PC-9 (cell line): Measurements from ENCODE around the gene PRR30. TPM values are rescaled to one million over a fixed set of nuclear protein-coding genes. Genes with fewer than 3 reads are reported as not detected.
"Not testable (repeated sequence)": the region's sequence is repeated elsewhere in the genome, so short reads cannot be mapped to it uniquely, and the experiment has no call there.

Experiments used
- BruUV-seq: library from RNA; stranded (reverse); fragments of 400-500 nt; replicated peaks from 2 replicates; lab custom pipeline; 2021; lab: Mats Ljungman, UMichigan
- CTCF ChIA-PET: fragments of 300-600 bp; sonication (Branson Sonifier 250); formaldehyde crosslinking; loops from one replicate; lab custom pipeline; 2022; ENCODE audit warnings: antibody characterized with exemption; lab: Charles Lee
- POLR2A ChIA-PET: fragments of 300-600 bp; sonication (Branson Sonifier 250); formaldehyde crosslinking; loops from one replicate; lab custom pipeline; 2022; ENCODE audit warnings: antibody characterized with exemption; ENCODE audit not compliant: unreplicated experiment; lab: Charles Lee
- DNase-seq, 2 experiments: peaks; one replicate each; pipeline versions ENCODE4 v3.0.0 to v3.0.0-alpha.2; 2015 to 2022; ENCODE audit warnings: mixed read lengths in 1 of 2
- H2AFZ ChIP-seq: fragments of 200-600 bp; sonication (generic); 2 replicates; pipeline ENCODE4 v1.8.1; 2017; ENCODE audit warnings: antibody characterized with exemption
- H3F3A ChIP-seq: fragments of 200-600 bp; sonication (generic); 2 replicates; pipeline ENCODE4 v1.8.1; 2017; ENCODE audit warnings: antibody characterized with exemption, mild to moderate bottlenecking, low read depth; ENCODE audit not compliant: insufficient read depth
- H3K27ac ChIP-seq: fragments of 200-600 bp; sonication (generic); 2 replicates; pipeline ENCODE4 v1.6.1; 2016; ENCODE audit warnings: mixed run types
- H3K27me3 ChIP-seq: fragments of 200-600 bp; sonication (generic); 2 replicates; pipeline ENCODE4 v1.6.1; 2016; ENCODE audit warnings: low read depth, mixed run types; ENCODE audit not compliant: insufficient read depth
- H3K36me3 ChIP-seq: fragments of 200-600 bp; sonication (generic); 2 replicates; pipeline ENCODE4 v1.6.1; 2016; ENCODE audit warnings: low read depth, mixed run types
- H3K4me1 ChIP-seq: fragments of 200-600 bp; sonication (generic); replicated peaks from 2 replicates; pipeline ENCODE4 v1.6.1; 2016; ENCODE audit warnings: mixed run types; ENCODE audit not compliant: insufficient read depth
- H3K4me2 ChIP-seq: fragments of 200-600 bp; sonication (generic); 2 replicates; pipeline ENCODE4 v1.6.1; 2017; ENCODE audit warnings: mixed run types
- H3K4me3 ChIP-seq: fragments of 200-600 bp; sonication (generic); 2 replicates; pipeline ENCODE4 v1.6.1; 2016; ENCODE audit warnings: mixed run types
- H3K79me2 ChIP-seq: fragments of 200-600 bp; sonication (generic); 2 replicates; pipeline ENCODE4 v1.6.1; 2017; ENCODE audit warnings: low read depth, mixed run types
- H3K9me2 ChIP-seq: fragments of 200-600 bp; sonication (generic); 2 replicates; pipeline ENCODE4 v1.8.1; 2017; ENCODE audit warnings: mild to moderate bottlenecking; ENCODE audit not compliant: insufficient read depth
- H3K9me3 ChIP-seq: fragments of 200-600 bp; sonication (generic); 2 replicates; pipeline ENCODE4 v1.8.1; 2016; ENCODE audit warnings: low read depth; ENCODE audit not compliant: insufficient read depth
- H4K20me1 ChIP-seq: fragments of 200-600 bp; sonication (generic); 2 replicates; pipeline ENCODE4 v1.8.1; 2017; ENCODE audit not compliant: insufficient read depth
- EZH2 ChIP-seq: fragments of 200-600 bp; sonication (generic); IDR thresholded peaks from 2 replicates; pipeline ENCODE4 v1.8.0; 2017; ENCODE audit warnings: antibody characterized with exemption, low read depth
- intact Hi-C: fragments of 100-400 bp; cut with micrococcal nuclease; formaldehyde crosslinking; loops from one replicate; pipeline ENCODE4 v1.10.0; 2022; ENCODE audit not compliant: unreplicated experiment
- total RNA-seq: library from RNA; stranded (reverse); gene quantifications from 2 replicates; pipeline ENCODE4 v1.2.3, GENCODE V29; 2021
- TF ChIP-seq, protein P1 (sequence below): fragments of 200-600 bp; sonication (generic); conservative IDR thresholded peaks from 2 replicates; pipeline ENCODE4 v1.6.1; 2017; ENCODE audit warnings: mixed run types, antibody characterized with exemption, mild to moderate bottlenecking, moderate library complexity

The PRR30 gene
- total RNA-seq, 1 experiment from 2014 or later, result not detected

DNA sequence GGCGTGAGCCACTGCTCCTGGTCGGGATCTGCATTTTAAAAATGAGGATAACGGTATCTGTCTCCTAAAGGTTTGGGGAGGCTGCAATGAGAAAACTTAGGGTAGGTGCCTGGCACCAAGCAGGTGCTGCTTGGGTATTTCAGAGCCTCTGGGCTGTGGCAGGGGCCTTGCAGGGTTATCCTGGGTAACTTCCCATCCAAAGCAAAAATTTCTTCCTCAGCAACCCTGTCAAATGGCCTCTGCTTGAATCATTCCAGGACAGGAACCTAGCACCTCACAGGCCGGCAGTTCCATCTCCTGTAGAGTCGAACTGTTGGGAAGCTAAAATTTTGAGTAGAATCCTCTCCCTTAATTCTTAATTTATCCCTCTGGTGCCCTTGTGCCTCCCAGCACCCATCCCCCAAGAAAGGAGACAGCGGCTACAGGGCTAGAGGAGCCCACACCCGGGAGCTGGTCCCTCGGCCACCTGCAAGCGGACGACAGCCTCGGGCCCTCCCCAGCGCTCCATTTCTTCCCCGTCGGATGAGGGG is 21.1 kb downstream of the PRR30 start:
- BruUV-seq, result no TSS peak
- CTCF ChIA-PET, result no interaction called here
- no peak overlapping the region for H3K27ac ChIP-seq
- DNase-seq, result no peak
- H3K4me2 ChIP-seq, result no peak overlapping the region
- POLR2A ChIA-PET, result no interaction called here
- no peaks in the 10 kb centered on the region for H3K36me3 ChIP-seq
- H2AFZ ChIP-seq, result no peak overlapping the region
- H3K9me2 ChIP-seq, result no peaks in the 10 kb centered on the region
- intact Hi-C loops, result no loop called here
- TF ChIP-seq, protein P1, sequence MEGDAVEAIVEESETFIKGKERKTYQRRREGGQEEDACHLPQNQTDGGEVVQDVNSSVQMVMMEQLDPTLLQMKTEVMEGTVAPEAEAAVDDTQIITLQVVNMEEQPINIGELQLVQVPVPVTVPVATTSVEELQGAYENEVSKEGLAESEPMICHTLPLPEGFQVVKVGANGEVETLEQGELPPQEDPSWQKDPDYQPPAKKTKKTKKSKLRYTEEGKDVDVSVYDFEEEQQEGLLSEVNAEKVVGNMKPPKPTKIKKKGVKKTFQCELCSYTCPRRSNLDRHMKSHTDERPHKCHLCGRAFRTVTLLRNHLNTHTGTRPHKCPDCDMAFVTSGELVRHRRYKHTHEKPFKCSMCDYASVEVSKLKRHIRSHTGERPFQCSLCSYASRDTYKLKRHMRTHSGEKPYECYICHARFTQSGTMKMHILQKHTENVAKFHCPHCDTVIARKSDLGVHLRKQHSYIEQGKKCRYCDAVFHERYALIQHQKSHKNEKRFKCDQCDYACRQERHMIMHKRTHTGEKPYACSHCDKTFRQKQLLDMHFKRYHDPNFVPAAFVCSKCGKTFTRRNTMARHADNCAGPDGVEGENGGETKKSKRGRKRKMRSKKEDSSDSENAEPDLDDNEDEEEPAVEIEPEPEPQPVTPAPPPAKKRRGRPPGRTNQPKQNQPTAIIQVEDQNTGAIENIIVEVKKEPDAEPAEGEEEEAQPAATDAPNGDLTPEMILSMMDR, result no peak
- TF ChIP-seq EZH2, result no peak
- H3K9me3 ChIP-seq, result no peaks in the 10 kb centered on the region
- no peaks in the 10 kb centered on the region for H4K20me1 ChIP-seq
- no peaks in the 10 kb centered on the region for H3F3A ChIP-seq
- H3K79me2 ChIP-seq, result no peaks in the 10 kb centered on the region
- peaks cover 40% of the 10 kb centered on the region for H3K27me3 ChIP-seq
- H3K4me3 ChIP-seq, result no peak overlapping the region
- H3K4me1 ChIP-seq, result no peaks in the 10 kb centered on the region

DNA sequence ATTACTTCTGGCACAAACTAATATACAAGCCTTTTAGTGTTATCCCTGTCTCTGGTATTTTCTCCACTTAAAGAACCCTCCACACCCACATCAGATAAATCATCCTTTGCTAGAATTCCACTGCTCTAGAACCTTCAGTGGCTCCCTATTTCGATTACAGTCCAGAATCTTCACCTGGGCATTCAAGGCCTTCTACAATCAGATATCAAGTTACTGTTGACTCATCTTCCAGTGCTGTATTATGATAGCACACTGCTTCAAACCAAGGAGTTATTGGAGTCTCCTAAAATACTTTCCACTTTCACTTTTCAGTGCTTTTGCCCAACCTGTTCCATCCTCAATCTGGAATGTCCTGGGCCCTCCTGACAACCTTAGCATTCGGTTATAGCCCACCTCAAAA is 23.7 kb downstream of the PRR30 start:
- Histone ChIP-seq H4K20me1 (no peaks in the 10 kb centered on the region), H3K9me2 (no peaks in the 10 kb centered on the region), H3F3A (no peaks in the 10 kb centered on the region), H3K4me3 (no peak overlapping the region), H3K27ac (no peak overlapping the region), H3K4me1 (no peaks in the 10 kb centered on the region), H2AFZ (no peak overlapping the region), H3K36me3 (no peaks in the 10 kb centered on the region), H3K4me2 (no peak overlapping the region), H3K27me3 (peaks cover 16% of the 10 kb centered on the region), H3K9me3 (no peaks in the 10 kb centered on the region), H3K79me2 (no peaks in the 10 kb centered on the region)
- intact Hi-C loops, result no loop called here
- DNase-seq, result no peak
- no peak for TF ChIP-seq EZH2
- TF ChIP-seq, protein P1, result no peak
- BruUV-seq, result no TSS peak
- POLR2A ChIA-PET, result interaction anchor here (0.6 kb wide), 1 partner anchor 147 kb away, joined by 3 read pairs; no protein-coding TSS in a partner anchor
- CTCF ChIA-PET, result no interaction called here

DNA sequence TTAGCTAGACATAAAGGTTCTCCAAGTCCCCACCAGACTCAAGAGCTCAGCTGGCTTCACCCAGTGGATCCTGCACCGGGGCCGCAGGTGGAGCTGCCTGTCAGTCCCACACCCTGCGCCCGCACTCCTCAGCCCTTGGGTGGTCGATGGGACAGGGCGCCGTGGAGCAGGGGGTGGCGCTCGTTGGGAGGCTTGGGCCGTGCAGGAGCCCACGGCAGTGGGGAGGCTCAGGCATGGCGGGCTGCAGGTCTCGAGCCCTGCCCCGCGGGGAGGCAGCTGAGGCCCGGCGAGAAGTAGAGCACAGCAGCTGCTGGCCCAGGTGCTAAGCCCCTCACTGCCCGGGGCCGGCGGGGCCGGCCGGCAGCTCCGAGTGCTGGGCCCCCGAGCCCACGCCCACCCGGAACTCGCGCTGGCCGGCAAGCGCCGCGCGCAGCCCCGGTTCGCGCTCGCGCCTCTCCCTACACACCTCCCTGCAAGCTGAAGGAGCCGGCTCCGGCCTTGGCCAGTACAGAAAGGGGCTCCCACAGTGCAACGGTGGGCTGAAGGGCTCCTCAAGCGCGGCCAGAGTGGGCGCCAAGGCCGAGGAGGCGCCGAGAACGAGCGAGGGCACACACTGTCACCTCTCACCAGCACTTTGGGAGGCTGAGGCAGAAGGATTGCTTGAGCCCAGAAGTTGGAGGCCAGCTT is 27.7 kb downstream of the PRR30 start:
- H4K20me1 ChIP-seq, DNase-seq, H3K79me2 ChIP-seq, BruUV-seq, H3K4me2 ChIP-seq, H3K9me2 ChIP-seq, H3K27me3 ChIP-seq, H2AFZ ChIP-seq, intact Hi-C loops, CTCF ChIA-PET, H3K4me1 ChIP-seq, H3K9me3 ChIP-seq, H3F3A ChIP-seq, H3K36me3 ChIP-seq, H3K4me3 ChIP-seq, H3K27ac ChIP-seq: not testable (repeated sequence)
- POLR2A ChIA-PET, result interaction anchor here (0.6 to 0.7 kb wide), 2 partner anchors 15 to 51 kb away, joined by 3 to 4 read pairs; no protein-coding TSS in a partner anchor

DNA sequence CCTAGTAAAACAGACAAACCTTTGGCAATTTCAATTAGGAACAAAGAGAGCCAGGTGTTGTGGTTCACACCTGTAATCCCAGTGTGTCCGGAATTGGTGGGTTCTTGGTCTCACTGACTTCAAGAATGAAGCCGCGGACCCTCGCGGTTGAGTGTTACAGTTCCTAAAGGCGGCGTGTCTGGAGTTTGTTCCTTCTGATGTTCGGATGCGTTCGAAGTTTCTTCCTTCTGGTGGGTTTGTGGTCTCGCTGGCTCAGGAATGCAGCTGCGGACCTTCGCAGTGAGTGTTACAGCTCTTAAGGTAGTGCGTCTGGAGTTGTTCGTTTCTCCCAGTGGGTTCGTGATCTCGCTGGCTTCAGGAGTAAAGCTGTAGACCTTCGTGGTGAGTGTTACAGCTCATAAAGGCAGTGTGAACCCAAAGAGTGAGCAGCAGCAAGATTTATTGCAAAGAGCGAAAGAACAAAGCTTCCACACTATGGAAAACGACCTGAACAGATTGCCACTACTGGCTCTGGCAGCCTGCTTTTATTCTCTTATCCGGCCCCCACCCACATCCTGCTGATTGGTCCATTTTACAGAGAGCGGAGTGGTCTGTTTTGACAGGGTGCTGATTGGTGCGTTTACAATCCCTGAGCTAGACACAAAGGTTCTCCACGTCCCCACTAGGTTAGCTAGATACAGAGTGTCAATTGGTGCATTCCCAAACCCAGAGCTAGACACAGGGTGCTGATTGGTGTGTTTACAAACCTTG is 28.4 kb downstream of the PRR30 start:
- intact Hi-C loops, BruUV-seq, H3K4me1 ChIP-seq, H3K27ac ChIP-seq, H3K4me3 ChIP-seq, H2AFZ ChIP-seq, H3F3A ChIP-seq, H3K9me2 ChIP-seq, H3K36me3 ChIP-seq, H3K27me3 ChIP-seq, H3K79me2 ChIP-seq, H3K4me2 ChIP-seq, DNase-seq, H3K9me3 ChIP-seq, H4K20me1 ChIP-seq, CTCF ChIA-PET: not testable (repeated sequence)
- POLR2A ChIA-PET, result interaction anchor here (0.7 kb wide), 1 partner anchor 14 kb away, joined by 3 read pairs; no protein-coding TSS in a partner anchor
